ENCODE measurements around the gene NUP62.

The NUP62 gene

GRCh38 chr19:49863254-49863934, 65.9 kb downstream of the NUP62 start:
- DNase-seq = no peak

- DNase-seq = no peak
These were observed 66.7 kb downstream of the NUP62 start for GRCh38 chr19:49862391-49863253.

GRCh38 chr19:49861541-49862378, 67.5 kb downstream of the NUP62 start:
- no peak for DNase-seq

- no peak for DNase-seq
These were observed 68.2 kb downstream of the NUP62 start for GRCh38 chr19:49861107-49861506.

- DNase-seq = no peak
These were observed 68.8 kb downstream of the NUP62 start for GRCh38 chr19:49860336-49861102.

GRCh38 chr19:49859682-49860335, 69.5 kb downstream of the NUP62 start:
- DNase-seq = no peak

- no peak for DNase-seq
These were observed 71.0 kb downstream of the NUP62 start for GRCh38 chr19:49858088-49858985.

GRCh38 chr19:49857838-49858087, 71.5 kb downstream of the NUP62 start:
- DNase-seq = no peak

GRCh38 chr19:49857061-49857837, 72.1 kb downstream of the NUP62 start:
- DNase-seq = no peak
